Measurements from ENCODE around the gene OLFML1. TPM values are rescaled to one million over a fixed set of nuclear protein-coding genes. Genes with fewer than 3 reads are reported as not detected.

Gene OLFML1
- total and polyA plus RNA-seq, 2 of the 8 experiments (the other 6 are each of a cell fraction or from before 2014, with no cell fraction given), result 0.24 TPM; not detected in 1

DNA sequence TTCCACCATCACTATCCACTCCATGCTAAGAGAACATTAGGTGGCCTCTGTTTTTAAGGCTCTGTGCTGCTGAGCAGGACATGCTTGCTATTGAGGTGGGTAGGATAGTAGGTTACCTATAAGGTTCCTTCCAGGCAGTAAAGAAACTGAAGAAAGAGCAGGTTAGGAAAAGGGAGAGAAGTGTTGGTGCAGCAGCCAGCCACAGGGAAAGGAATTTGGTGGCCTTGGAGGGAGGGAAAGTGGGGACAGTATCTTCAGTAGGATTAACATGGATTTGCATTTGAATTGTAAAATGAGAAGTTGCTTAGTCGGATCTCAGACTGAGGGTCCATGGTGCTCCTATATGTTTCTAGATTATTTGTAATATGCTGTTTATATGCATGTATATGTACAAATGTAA is 49.2 kb upstream of the OLFML1 start:
- H3K9ac ChIP-seq (replicated peaks in 1 of 4; ENCODE audit: extremely low read depth in 1 of 4, low read depth in 3 of 4, low read length in 3 of 4), result no peak overlapping the region
- no peaks in the 10 kb centered on the region for H3K36me3 ChIP-seq (ENCODE audit: control insufficient read depth in 2 of 4, insufficient read depth in 4 of 4, low read length in 3 of 4)
- peaks cover 0 to 3% (median 0%) of the 10 kb centered on the region in 4 experiments; a peak in 3 of 7 replicates for H3K4me1 ChIP-seq (replicated peaks in 1 of 4; ENCODE audit: control insufficient read depth in 3 of 4, insufficient read depth in 4 of 4, low read length in 3 of 4)
- H3K56ac ChIP-seq (replicated peaks; ENCODE audit: insufficient read length, low read depth, low read length), result no peak overlapping the region
- H3K4me2 ChIP-seq (ENCODE audit: insufficient read depth in 1 of 2, low read depth in 2 of 2, low read length in 2 of 2), result no peak overlapping the region
- no peak overlapping the region for H4K8ac ChIP-seq (ENCODE audit: extremely low read depth, insufficient read depth, low read length)
- no peaks in the 10 kb centered on the region for H3K9me3 ChIP-seq (ENCODE audit: insufficient read depth in 2 of 2, low read depth in 1 of 2, low read length in 1 of 2)
- H2BK5ac ChIP-seq (ENCODE audit: low read depth, low read length), result no peak overlapping the region
- H3K23me2 ChIP-seq (ENCODE audit: low read depth, low read length), result no peaks in the 10 kb centered on the region
- no peaks in the 10 kb centered on the region for H4K20me1 ChIP-seq (replicated peaks in 1 of 2; ENCODE audit: control insufficient read depth in 1 of 2, insufficient read depth in 2 of 2, low read length in 2 of 2)
- TF ChIP-seq JUND (IDR thresholded peaks at IDR 0.05; ENCODE audit: low read length), result no peak
- 0 out of 2 replicates have a peak, but pooled peaks have one; percentile 27 for TF ChIP-seq TEAD4 (IDR thresholded peaks at IDR 0.05; ENCODE audit: low read depth, low read length)
- TF ChIP-seq EZH2 (IDR thresholded peaks at IDR 0.05; ENCODE audit: low read depth, low read length, severe bottlenecking), result no peak
- H2BK15ac ChIP-seq (ENCODE audit: low read length), result no peak overlapping the region
- H3K23ac ChIP-seq (ENCODE audit: insufficient read length), result no peak overlapping the region
- no peak overlapping the region for H4K5ac ChIP-seq (ENCODE audit: insufficient read length, low read depth, low read length)
- peak; percentile 7 for FAIRE-seq
- H3K4ac ChIP-seq (replicated peaks; ENCODE audit: insufficient read length, low read depth, low read length), result no peak overlapping the region
- H4K91ac ChIP-seq (replicated peaks; ENCODE audit: insufficient read length, low read length), result no peak overlapping the region
- no peak overlapping the region for H2AFZ ChIP-seq (ENCODE audit: low read length)
- POLR2A ChIA-PET (ENCODE audit: partially characterized antibody), result no interaction called here
- H3K18ac ChIP-seq (ENCODE audit: extremely low read depth, low read length), result no peak overlapping the region
- no peak overlapping the region for H2AK5ac ChIP-seq (ENCODE audit: low read depth, low read length)
- CTCF ChIA-PET (ENCODE audit: partially characterized antibody), result interaction anchor here (0.8 to 3.9 kb wide), 7 partner anchors 11 to 292 kb away, joined by 3 to 20 read pairs (median 4); no protein-coding TSS in a partner anchor
- 40% methylated on average over 1 of the region's 1 CpG; no CpG with 5 or more reads in 1 of the 2 experiments for WGBS, 2 experiments (ENCODE audit: extremely low coverage in 1 of 2, insufficient coverage in 1 of 2, insufficient read length in 1 of 2, insufficient replicate concordance in 2 of 2, low coverage in 1 of 2, low lambda C conversion rate in 2 of 2, missing lambda C conversion rate in 1 of 2)
- no peak overlapping the region for H3K14ac ChIP-seq (ENCODE audit: insufficient read length)
- H3K79me2 ChIP-seq (ENCODE audit: control insufficient read depth in 1 of 2, insufficient read depth in 2 of 2, low read length in 2 of 2), result no peaks in the 10 kb centered on the region
- no peak overlapping the region for H3K27ac ChIP-seq (ENCODE audit: low read depth, low read length)
- no peak overlapping the region for H2BK120ac ChIP-seq (replicated peaks; ENCODE audit: low read depth, low read length)
- H2BK20ac ChIP-seq (ENCODE audit: low read length), result no peak overlapping the region
- H3K27me3 ChIP-seq (replicated peaks in 1 of 4; ENCODE audit: control insufficient read depth in 3 of 4, extremely low read depth in 1 of 4, insufficient read depth in 3 of 4, low read length in 3 of 4), result no peaks in the 10 kb centered on the region
- H3K4me3 ChIP-seq (ENCODE audit: extremely low read depth in 1 of 4, insufficient read depth in 2 of 4, low read depth in 3 of 4, low read length in 4 of 4), result no peak overlapping the region
- DNase-seq (ENCODE audit: low read depth in 1 of 2, low spot score in 2 of 2), result no peak
- no peaks in the 10 kb centered on the region; the same call in 1 of the 2 replicates for H3K79me1 ChIP-seq (ENCODE audit: low read depth, low read length)
- no peak overlapping the region for H2BK12ac ChIP-seq (ENCODE audit: low read depth, low read length)
